IMR-90 (cell line): ENCODE data around the gene FBXW8. TPM values are rescaled to one million over a fixed set of nuclear protein-coding genes. Genes with fewer than 3 reads are reported as not detected.
A peak's percentile ranks its signal among the peaks of the same experiment; 100 is the strongest.

Experiments used
- ATAC-seq: fragments of 200-7000 bp; cut with Tn5 transposase; 2 replicates; pipeline ENCODE4 v1.9.1; 2020; ENCODE audit warnings: low read depth, mild to moderate bottlenecking, moderate library complexity
- BruUV-seq: library from RNA; stranded (reverse); fragments of 400-500 nt; replicated peaks from 2 replicates; lab custom pipeline; 2021; lab: Mats Ljungman, UMichigan
- CTCF ChIA-PET: fragments of 300-600 bp; formaldehyde crosslinking; extraction: SDS; loops from one replicate; lab custom pipeline; 2021; ENCODE audit warnings: antibody characterized with exemption; lab: Yijun Ruan, JAX
- POLR2A ChIA-PET: fragments of 300-600 bp; sonication (Branson Sonifier 250); formaldehyde crosslinking; loops from one replicate; lab custom pipeline; 2022; ENCODE audit warnings: antibody characterized with exemption; ENCODE audit not compliant: unreplicated experiment; lab: Charles Lee
- DNase-seq: peaks from one replicate; pipeline ENCODE4 v3.0.0; 2013
- H2AFZ ChIP-seq: replicated peaks from 2 replicates; pipeline ENCODE3; 2013; ENCODE audit warnings: low read length, mild to moderate bottlenecking; ENCODE audit not compliant: poor library complexity
- H2AK5ac ChIP-seq: 2 replicates; pipeline ENCODE4 v1.6.1; 2013; ENCODE audit warnings: low read depth, low read length, inconsistent platforms
- H2AK9ac ChIP-seq: replicated peaks from 2 replicates; pipeline ENCODE3; 2013; ENCODE audit warnings: mild to moderate bottlenecking, low read depth, low read length, moderate library complexity; ENCODE audit not compliant: poor library complexity
- H2BK120ac ChIP-seq: 2 replicates; pipeline ENCODE4 v1.6.1; 2013; ENCODE audit warnings: low read depth, low read length, inconsistent platforms
- H2BK15ac ChIP-seq: 3 replicates; pipeline ENCODE4 v1.6.1; 2013; ENCODE audit warnings: low read depth, low read length, inconsistent platforms
- H2BK20ac ChIP-seq: 2 replicates; pipeline ENCODE4 v1.6.1; 2013; ENCODE audit warnings: low read depth, mild to moderate bottlenecking, inconsistent platforms, low read length, moderate library complexity
- H2BK5ac ChIP-seq: 2 replicates; pipeline ENCODE4 v1.6.1; 2013; ENCODE audit warnings: mild to moderate bottlenecking, low read depth, low read length, inconsistent platforms; ENCODE audit not compliant: poor library complexity, severe bottlenecking
- H3K14ac ChIP-seq: replicated peaks from 2 replicates; pipeline ENCODE4 v1.6.1; 2013; ENCODE audit warnings: low read depth, low read length, inconsistent platforms
- H3K18ac ChIP-seq: 2 replicates; pipeline ENCODE4 v1.6.1; 2013; ENCODE audit warnings: low read depth, low read length, control low read depth
- H3K23ac ChIP-seq: 2 replicates; pipeline ENCODE4 v1.6.1; 2013; ENCODE audit warnings: low read depth, low read length, inconsistent platforms
- H3K27ac ChIP-seq: 2 replicates; pipeline ENCODE4 v1.5.1; 2013; ENCODE audit warnings: mild to moderate bottlenecking, control low read depth, low read length; ENCODE audit not compliant: insufficient read depth
- H3K27me3 ChIP-seq: 2 replicates; pipeline ENCODE4 v1.6.1; 2013; ENCODE audit warnings: low read length; ENCODE audit not compliant: control insufficient read depth, insufficient read depth
- H3K36me3 ChIP-seq: 2 replicates; pipeline ENCODE4 v1.6.1; 2013; ENCODE audit warnings: low read length, mixed read lengths; ENCODE audit not compliant: control insufficient read depth, insufficient read depth
- H3K4ac ChIP-seq: 2 replicates; pipeline ENCODE4 v1.6.1; 2013; ENCODE audit warnings: low read depth, low read length, inconsistent platforms
- H3K4me1 ChIP-seq: 2 replicates; pipeline ENCODE4 v1.6.1; 2013; ENCODE audit warnings: low read length, mixed read lengths; ENCODE audit not compliant: control insufficient read depth, insufficient read depth
- H3K4me2 ChIP-seq: 2 replicates; pipeline ENCODE4 v1.6.1; 2013; ENCODE audit warnings: low read depth, mild to moderate bottlenecking, control low read depth, low read length, moderate library complexity
- H3K4me3 ChIP-seq: 2 replicates; pipeline ENCODE4 v1.5.1; 2013; ENCODE audit warnings: low read depth, mild to moderate bottlenecking, control low read depth, low read length, moderate library complexity; ENCODE audit not compliant: insufficient read depth
- H3K56ac ChIP-seq: 2 replicates; pipeline ENCODE4 v1.6.1; 2013; ENCODE audit warnings: low read length, inconsistent platforms; ENCODE audit not compliant: insufficient read depth; ENCODE audit errors: extremely low read depth
- H3K79me1 ChIP-seq, 2 experiments: 2 replicates each; pipeline ENCODE4 v1.6.1; 2013; ENCODE audit warnings: low read length in 2 of 2, inconsistent platforms in 1 of 2, low read depth in 1 of 2
- H3K9ac ChIP-seq: 2 replicates; pipeline ENCODE4 v1.6.1; 2013; ENCODE audit warnings: low read depth, low read length, control low read depth
- H3K9me1 ChIP-seq: 2 replicates; pipeline ENCODE4 v1.6.1; 2013; ENCODE audit warnings: low read length, inconsistent platforms; ENCODE audit not compliant: insufficient read depth
- H3K9me3 ChIP-seq: 2 replicates; pipeline ENCODE4 v1.6.1; 2013; ENCODE audit warnings: low read length; ENCODE audit not compliant: control insufficient read depth, insufficient read depth
- H4K20me1 ChIP-seq: 2 replicates; pipeline ENCODE4 v1.6.1; 2013; ENCODE audit warnings: low read length, inconsistent platforms; ENCODE audit not compliant: insufficient read depth
- H4K5ac ChIP-seq: 2 replicates; pipeline ENCODE4 v1.6.1; 2013; ENCODE audit warnings: mild to moderate bottlenecking, low read depth, low read length, control low read depth
- H4K8ac ChIP-seq, 2 experiments: 2 replicates each; pipeline ENCODE4 v1.6.1; 2013; ENCODE audit warnings: low read depth in 2 of 2, low read length in 2 of 2, control low read depth in 1 of 2, inconsistent platforms in 1 of 2
- H4K91ac ChIP-seq: 2 replicates; pipeline ENCODE4 v1.6.1; 2013; ENCODE audit warnings: low read depth, low read length, inconsistent platforms; ENCODE audit not compliant: insufficient read depth
- BHLHE40 ChIP-seq: fragments of 150-350 bp; IDR thresholded peaks from 2 replicates; pipeline ENCODE4 v1.6.1; 2016; ENCODE audit warnings: mild to moderate bottlenecking, low read depth, low read length
- FOS ChIP-seq: fragments of 150-350 bp; IDR thresholded peaks from 2 replicates; pipeline ENCODE4 v1.6.1; 2016; ENCODE audit warnings: low read depth, low read length
- RAD21 ChIP-seq: IDR thresholded peaks from 2 replicates; pipeline ENCODE4 v1.6.1; 2012; ENCODE audit warnings: low read length, improper control_type of control experiment
- SMC3 ChIP-seq: fragments of 150-350 bp; IDR thresholded peaks from 2 replicates; pipeline ENCODE4 v1.6.1; 2016; ENCODE audit warnings: low read depth, mild to moderate bottlenecking, antibody characterized with exemption, low read length, moderate library complexity
- WGBS, 2 experiments: methylation state at CpG; one replicate each; pipeline versions ENCODE4 v1.1.5 to v1.1.7; 2013; ENCODE audit warnings: missing lambda C conversion rate in 2 of 2; ENCODE audit not compliant: insufficient read length in 1 of 2; ENCODE audit errors: extremely low coverage in 2 of 2; 5-methylcytosine and 5-hydroxymethylcytosine counted together
- dilution Hi-C: fragments of 300-500 bp; cut with HindIII; formaldehyde crosslinking; loops from one replicate; pipeline ENCODE4 v1.14.3; 2018; ENCODE audit warnings: low sequenced_read_pairs; ENCODE audit not compliant: unreplicated experiment
- in situ Hi-C: fragments of 300-500 bp; cut with MboI; formaldehyde crosslinking; loops from 3 replicates; pipeline ENCODE4 v1.14.3; 2019; ENCODE audit warnings: low sequenced_read_pairs, inconsistent platforms, mixed read lengths
- intact Hi-C: fragments of 100-400 bp; cut with micrococcal nuclease; formaldehyde crosslinking; loops from 2 replicates; pipeline ENCODE4 v1.10.0; 2022
- polyA plus RNA-seq, 3 experiments: library from polyadenylated mRNA; depleted of rRNA; stranded (reverse); fragments of >200 nt; gene quantifications; 2 replicates each; pipeline ENCODE4 v1.2.3, GENCODE V29; 2012; ENCODE audit warnings: low replicate concordance in 1 of 3
- total RNA-seq: library from RNA; depleted of rRNA; stranded (reverse); fragments of >200 nt; gene quantifications from 2 replicates; pipeline ENCODE4 v1.2.3, GENCODE V29; 2012
- TF ChIP-seq, protein P1 (sequence below): fragments of 150-350 bp; IDR thresholded peaks from 2 replicates; pipeline ENCODE4 v1.6.1; 2017; ENCODE audit warnings: mild to moderate bottlenecking, antibody characterized with exemption, low read length, low read depth

The FBXW8 gene
- total and polyA plus RNA-seq, 2 of the 4 experiments (the other 2 are of a cell fraction) = 20.3 to 25.8 TPM

DNA sequence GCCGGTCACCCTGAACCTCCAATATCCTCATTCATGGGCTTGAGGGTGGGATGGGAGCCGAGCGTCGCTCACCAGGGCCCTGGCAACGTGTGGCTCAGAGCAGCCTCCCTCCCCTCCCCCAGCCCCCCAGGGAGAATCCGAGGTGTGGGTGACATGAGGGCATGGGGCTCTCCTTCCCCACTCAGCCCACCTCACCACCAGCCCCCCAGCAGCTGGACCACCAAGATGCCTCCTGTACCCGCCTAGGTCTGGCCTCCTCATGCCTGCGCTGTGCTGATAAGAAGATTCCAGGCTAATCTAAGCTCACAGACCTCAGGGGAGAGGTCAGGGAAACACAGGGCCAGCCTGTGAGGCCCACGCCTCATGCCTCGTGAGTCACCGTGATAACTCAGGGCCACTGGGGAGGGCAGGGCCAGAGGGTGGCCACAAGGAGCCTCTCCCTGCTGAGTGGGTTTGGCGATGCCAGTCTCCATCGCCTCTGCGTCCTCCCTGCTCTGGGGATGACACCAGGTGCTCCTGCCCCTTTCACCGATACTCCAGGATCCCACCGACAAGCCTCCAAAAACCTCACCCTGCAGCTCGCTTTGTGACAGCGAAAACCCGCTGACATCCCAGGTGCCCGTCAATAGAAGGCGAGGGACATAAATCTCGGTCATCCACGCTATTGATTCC is 131.6 kb downstream of the FBXW8 start:
- CTCF ChIA-PET = no interaction called here

More for the DNA sequence above, 131.6 kb downstream of the FBXW8 start:
- no peak overlapping the region for H2BK15ac ChIP-seq
- no peak overlapping the region for H3K14ac ChIP-seq
- no peak overlapping the region for H2BK120ac ChIP-seq
- DNase-seq = peak; percentile 8
- H3K9me3 ChIP-seq = no peaks in the 10 kb centered on the region
- intact Hi-C loops = no loop called here
- no peak overlapping the region for H3K4me3 ChIP-seq
- H3K56ac ChIP-seq = no peak overlapping the region
- in situ Hi-C loops = loop anchor here (25.0 kb wide), 1 partner anchor 795 kb away; no protein-coding TSS in a partner anchor
- H3K9ac ChIP-seq = no peak overlapping the region
- H3K4me2 ChIP-seq = no peak overlapping the region
- H4K91ac ChIP-seq = no peak overlapping the region
- H2AK9ac ChIP-seq = no peak overlapping the region
- no peak overlapping the region for H3K18ac ChIP-seq
- no peak overlapping the region for H3K23ac ChIP-seq
- no peak overlapping the region for H4K8ac ChIP-seq
- H2AK5ac ChIP-seq = no peak overlapping the region
- peak; percentile 76 for ATAC-seq
- no peak overlapping the region for H3K27ac ChIP-seq
- 79% methylated on average over 15 of the region's 23 CpGs; no CpG with 5 or more reads in 1 of the 2 experiments for WGBS, 2 experiments
- peaks cover 4% of the 10 kb centered on the region; the same call in 1 of the 2 replicates for H3K4me1 ChIP-seq
- H3K79me1 ChIP-seq = no peaks in the 10 kb centered on the region
- no peak overlapping the region for H2BK5ac ChIP-seq
- H3K27me3 ChIP-seq = no peaks in the 10 kb centered on the region
- H4K20me1 ChIP-seq = no peaks in the 10 kb centered on the region
- no TSS peak for BruUV-seq
- no peak overlapping the region for H2BK20ac ChIP-seq
- no peaks in the 10 kb centered on the region for H3K9me1 ChIP-seq
- dilution Hi-C loops = no loop called here
- no peak for TF ChIP-seq FOS
- no peak for TF ChIP-seq RAD21
- no peak for TF ChIP-seq SMC3
- 0 out of 2 replicates have a peak, but pooled peaks have one; percentile 12 for TF ChIP-seq BHLHE40
- TF ChIP-seq, protein P1, sequence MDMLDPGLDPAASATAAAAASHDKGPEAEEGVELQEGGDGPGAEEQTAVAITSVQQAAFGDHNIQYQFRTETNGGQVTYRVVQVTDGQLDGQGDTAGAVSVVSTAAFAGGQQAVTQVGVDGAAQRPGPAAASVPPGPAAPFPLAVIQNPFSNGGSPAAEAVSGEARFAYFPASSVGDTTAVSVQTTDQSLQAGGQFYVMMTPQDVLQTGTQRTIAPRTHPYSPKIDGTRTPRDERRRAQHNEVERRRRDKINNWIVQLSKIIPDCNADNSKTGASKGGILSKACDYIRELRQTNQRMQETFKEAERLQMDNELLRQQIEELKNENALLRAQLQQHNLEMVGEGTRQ = no peak
- POLR2A ChIA-PET = interaction anchor here (0.6 kb wide), 1 partner anchor 444 kb away, joined by 3 read pairs; no protein-coding TSS in a partner anchor
- H2AFZ ChIP-seq = peak overlapping the region; percentile 26
- no peak overlapping the region for H4K5ac ChIP-seq
- no peaks in the 10 kb centered on the region for H3K36me3 ChIP-seq
- H3K4ac ChIP-seq = no peak overlapping the region
